ENCODE measurements around the gene FGFBP2.
"Not testable (repeated sequence)": the region's sequence is repeated elsewhere in the genome, so short reads cannot be mapped to it uniquely, and the experiment has no call there.

FGFBP2 gene

DNA sequence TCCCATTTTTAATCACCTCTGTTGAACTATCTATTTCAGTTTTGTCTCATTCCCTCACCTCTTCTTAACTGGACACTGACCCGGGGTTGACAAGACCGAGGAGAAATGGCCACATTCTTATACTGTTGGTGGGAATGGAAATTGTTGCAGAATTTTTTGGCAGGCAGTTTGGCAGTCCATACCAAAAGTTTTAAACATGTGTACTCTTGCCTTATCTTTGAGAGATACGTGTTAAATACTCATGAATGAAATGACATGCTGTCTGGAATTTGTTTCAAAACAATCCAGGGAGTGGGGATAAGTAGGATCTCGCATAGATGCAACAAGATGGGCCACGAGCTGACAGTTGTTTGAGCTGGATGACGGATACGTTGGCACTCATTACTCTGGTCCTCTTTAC lies 36.5 kb downstream of the FGFBP2 start:
- no peak for DNase-seq

DNA sequence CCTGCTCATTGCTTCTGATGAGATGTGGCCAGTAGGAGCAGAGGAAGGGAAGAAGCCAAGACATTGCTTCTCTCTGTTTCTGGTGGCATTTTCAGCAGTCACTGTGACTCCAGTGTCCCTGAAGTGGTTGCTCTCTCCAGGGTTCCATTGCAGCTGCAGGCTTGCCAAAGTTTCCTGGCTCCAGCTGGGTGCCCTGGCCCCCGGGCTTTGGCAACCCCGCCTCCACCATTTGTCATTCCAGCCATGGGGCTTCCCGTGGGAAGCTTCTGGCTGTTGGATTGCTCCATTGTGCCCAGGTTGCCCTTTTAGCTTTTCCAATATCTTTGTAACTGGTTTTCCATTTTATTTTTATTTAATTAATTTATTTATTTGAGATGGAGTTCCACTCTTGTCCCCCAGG lies 37.1 kb downstream of the FGFBP2 start:
- DNase-seq = no peak

DNA sequence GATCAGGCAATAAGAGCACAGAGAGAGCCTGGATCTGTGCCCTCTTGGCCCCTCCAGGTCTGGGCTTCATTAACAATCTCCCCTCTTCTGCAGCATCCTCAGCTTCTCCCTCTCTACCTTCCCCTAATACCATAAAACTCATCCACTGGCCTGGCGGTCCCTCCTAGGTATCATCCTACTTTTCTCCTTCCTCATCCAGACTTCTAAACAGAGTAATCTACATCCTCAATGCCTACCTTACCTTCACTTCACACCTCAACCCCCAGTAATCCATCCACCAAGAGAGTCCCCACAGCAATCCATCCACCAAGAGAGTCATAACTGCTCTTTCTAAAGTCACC lies 41.4 kb downstream of the FGFBP2 start:
- DNase-seq = no peak

DNA sequence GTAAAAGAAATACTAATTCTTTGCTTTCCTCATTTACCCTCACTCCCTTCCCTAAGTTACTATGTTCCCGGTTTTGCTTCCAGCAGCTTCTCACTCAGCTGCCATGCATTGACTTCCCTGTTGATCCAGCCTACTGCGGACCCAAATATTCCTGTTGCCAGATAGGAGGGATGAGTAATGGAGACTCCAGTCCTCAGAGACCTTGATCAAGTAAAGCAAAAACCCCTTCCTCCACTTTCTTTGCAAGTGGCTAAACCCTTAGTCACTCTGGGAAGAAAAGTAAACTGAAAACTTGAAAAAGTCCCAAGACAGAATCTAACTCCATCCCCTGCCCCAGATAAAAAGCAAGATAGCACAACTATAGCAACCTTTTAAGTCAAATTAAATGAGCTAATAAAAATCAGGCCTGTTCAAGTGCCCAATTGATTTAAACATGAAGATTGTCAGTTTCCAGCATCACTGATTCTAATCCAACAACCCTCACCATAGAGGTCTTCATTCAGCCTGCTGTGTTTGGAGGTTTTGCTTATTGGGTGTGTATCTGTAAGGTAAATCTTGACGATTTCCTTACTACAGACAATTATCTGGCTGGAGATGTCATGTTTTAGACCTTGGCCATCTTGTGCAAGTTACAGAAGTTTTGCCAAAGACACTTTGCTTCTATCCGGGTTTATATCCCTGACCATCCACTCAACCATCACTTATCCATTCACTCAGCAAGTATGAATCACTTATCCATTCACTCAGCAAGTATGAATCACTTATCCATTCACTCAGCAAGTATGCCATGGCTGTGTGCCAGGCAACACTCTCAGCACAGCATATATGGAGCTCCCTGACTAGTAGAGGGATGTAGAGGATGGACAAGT lies 42.0 kb downstream of the FGFBP2 start:
- DNase-seq = no peak

DNA sequence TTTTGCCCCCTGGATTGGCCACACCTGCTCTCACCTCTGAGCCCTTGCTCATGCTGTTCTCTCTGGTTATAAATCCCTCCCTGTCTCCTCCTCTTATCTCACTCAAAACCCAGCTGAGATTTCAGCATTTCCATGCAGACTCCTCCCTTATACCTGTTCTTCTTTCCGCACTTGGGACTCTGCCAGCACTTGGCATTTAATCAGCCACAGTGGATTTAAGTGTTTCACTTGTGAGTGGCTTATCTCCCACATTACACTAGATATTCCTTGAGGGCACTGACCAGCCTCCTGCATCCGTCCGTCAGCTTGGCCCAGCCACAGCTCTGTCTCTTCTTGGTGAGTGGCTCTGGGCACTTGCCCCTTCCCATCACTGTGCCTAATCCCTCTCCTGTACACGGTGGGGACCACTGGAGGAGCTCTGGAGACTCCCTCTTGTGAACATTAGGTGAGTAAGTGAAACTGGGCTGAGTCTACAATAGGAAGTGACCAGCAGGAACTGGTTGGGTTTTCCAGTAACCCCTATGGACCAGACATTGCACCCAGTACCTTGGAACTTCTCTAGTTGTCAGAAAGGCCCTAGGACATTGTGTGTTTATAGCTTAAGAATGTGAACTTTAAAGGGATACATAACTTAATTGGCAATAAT lies 44.4 kb downstream of the FGFBP2 start:
- DNase-seq = no peak

DNA sequence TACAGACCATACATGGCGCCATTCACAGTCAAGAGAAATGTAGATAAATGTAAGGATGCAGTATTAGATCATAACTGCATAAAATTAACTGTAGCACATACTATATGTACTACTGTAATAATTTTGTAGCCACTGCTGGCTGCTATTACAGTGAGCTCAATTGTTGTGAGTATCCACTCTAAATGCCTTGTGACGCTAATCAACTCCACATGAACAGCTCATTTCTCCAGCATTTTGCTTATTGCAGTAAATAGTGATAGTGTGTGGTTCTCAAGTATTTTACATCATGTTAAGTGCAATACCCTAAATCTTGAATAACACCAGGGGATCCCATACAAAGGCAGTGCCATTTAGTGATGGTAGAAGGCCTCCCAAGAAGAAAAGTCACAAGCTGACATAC lies 45.7 kb downstream of the FGFBP2 start:
- DNase-seq = no peak

DNA sequence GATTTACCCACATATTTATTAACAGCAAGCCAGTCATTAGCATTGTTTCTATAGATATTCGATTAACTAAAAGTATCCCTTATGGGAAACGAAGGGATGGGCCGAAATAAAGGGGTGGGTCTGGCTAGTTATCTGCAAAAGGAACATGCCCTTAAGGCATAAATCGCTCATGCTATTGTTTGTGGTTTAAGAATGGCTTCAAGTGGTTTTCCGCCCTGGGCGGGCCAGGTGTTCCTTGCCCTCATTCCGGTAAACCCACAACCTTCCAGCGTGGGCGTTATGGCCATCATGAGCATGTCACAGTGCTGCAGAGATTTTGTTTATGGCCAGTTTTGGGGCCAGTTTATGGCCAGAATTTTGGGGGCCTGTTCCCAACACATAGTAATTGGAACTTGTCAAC lies 46.6 kb downstream of the FGFBP2 start:
- not testable (repeated sequence) for DNase-seq

DNA sequence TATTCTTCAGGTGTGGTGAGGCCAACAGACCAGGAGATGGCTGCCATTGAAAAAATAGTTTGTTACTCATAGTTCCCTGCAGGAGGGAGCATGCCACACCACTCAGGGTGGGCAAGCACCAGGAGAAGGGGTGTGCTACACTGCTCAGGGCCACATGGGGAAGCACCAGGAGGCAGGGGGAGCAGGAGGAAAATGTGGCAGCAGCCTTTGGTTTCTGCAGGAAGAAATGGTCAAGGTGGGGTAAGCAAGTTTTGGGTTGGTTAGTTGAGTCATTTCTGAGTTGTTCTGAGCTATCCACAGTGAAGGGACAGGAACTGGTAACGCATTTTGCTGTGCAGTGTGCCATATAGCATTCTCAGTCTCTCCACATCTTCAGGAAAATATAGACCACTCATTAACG lies 48.2 kb downstream of the FGFBP2 start:
- DNase-seq = no peak

DNA sequence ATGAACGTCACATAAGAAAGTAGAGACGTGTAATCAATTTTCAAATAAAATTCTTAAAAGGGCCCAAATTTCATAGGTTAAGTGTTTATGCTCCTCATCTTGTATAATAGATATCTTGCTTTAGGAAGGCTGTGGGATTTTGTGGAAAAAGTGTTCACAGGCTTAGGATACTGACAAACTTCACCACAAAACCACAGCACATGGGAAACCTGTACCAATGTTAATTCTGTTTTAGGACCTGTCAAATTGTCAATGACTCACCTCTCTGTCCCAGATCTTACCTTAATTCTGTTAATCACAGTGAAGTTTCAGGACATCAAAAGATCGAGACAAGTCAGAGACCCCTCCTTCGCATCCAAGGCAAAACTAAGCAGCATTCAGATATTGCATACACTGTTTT lies 48.7 kb downstream of the FGFBP2 start:
- no peak for DNase-seq

DNA sequence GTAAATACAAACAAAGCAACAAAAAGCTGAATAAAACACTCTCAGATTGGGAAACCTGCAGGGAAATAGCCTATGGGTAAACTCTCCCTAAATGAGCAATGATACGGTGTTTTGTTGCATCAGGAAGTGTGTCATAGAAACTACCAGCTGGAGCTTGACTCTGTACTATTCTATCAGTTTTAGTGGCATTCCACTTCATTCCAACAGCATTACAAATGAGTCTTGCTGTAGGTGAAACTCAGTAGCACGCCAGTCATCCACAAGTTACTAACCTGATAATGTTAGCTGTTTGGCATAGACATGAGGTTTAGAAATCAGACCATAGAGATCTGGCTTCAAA lies 49.4 kb downstream of the FGFBP2 start:
- DNase-seq = no peak

DNA sequence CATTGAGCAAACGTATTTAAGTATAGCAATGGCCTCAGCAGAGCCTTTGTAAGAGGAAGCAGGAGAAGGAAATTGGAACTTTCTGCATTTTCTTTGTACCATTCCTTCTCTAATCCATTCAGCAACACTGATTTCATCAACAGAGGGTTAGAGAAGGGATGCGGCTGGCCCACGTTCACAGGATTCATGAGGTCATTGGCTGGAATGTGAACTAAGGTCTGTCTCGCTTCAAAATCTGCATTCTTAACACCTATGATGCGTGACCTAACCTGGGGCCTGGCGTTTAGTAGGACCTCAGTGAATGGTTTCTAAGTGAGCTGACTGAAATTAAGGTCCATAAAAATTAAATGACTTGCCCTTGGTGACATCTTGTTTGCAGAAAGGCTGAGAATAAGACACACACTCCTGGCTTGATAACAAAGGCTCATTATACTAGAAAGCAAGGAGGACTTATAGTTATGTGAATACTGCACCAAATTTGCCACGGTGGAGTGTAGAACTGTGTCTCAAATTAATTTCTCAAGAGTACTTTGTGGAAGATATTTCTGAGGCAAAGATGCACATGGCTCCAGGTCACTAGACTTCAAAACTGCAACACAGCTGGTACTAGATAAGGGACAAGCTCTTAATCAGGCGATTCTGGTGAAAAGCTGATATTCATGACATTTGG lies 49.9 kb downstream of the FGFBP2 start:
- no peak for DNase-seq

DNA sequence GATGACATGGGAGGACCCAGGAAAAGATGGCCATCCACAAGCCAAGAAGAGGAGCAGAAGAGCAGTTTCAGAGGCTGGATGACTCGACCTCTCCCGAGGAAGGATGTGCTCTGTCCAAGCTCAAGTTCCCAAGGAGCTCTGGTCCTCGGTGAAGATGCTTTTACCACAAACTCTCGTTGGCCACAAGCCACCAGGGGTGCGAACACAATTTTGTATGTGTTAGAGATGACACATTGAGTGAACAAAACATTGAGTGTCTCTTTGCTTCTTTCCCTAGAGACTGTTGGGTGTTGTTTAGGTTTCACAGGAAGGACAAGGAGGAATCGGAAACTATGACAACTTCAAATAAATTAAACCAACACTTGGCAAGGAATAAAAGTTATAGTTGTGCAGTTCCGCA lies 50.7 kb downstream of the FGFBP2 start:
- DNase-seq = no peak

Measured in stimulated activated CD4-positive, alpha-beta T cell treated with anti-CD3 and anti-CD28 coated beads, Interleukin-4, amount 100 ng/mL, for 4 hours (primary cell).